ENCODE data around the gene CCDC116.
A peak's percentile ranks its signal among the peaks of the same experiment; 100 is the strongest.
"Not testable (repeated sequence)": the region's sequence is repeated elsewhere in the genome, so short reads cannot be mapped to it uniquely, and the experiment has no call there.

CCDC116 gene

GRCh38 chr22:21632237-21632895 lies at the start of gene CCDC116:
Gene CCDC116, plus strand, starts transcription at chr22:21632760. Its CDS starts 422 bp downstream, at chr22:21633182.
- DNase-seq (ENCODE audit: low read depth) = peak; percentile 37

DNA sequence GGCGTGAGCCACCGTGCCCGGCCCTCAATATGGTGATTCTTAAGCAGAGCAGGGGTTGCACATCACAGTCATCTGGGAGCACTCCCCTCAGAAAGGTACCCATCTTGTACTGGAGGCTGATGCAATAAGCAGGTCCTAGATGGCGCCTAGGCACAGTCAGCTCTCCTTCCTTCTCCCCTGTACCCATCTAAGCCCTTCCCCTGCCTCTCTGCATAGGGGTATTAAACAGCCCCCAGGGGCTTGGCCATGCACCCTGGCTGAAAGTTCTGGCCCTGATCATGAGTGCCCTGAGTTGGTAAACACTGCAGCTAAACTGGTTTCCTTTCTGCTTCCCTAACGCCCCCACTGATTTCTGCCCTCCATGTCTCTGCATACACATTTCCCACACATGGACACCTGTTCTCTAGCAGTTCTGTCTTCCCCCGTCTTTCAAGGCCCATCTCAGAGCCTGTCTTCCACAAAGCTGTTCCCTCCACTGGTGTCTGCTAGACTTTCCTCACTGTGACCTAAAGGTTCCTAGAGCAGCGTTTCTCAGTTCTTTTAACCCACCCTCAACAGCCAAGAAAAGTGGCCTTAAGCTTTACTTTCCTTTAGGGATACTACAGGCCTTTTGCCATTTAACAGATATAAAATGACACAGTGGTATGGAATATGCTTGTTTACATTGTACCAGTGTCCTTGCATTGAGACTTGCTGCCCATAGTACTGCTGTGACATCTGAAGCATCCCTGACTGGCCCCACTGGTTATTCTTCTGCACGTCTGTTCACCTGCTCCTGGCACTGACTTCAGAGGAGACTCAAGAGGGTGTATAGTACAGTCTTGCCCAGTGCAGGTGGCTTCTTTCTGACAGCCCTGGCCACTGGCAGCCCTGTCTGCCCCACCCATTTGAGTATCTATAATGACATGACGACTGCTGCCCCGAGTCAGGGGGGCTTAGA lies 49.5 kb upstream of the CCDC116 start:
- no peak for DNase-seq (ENCODE audit: low read depth)

DNA sequence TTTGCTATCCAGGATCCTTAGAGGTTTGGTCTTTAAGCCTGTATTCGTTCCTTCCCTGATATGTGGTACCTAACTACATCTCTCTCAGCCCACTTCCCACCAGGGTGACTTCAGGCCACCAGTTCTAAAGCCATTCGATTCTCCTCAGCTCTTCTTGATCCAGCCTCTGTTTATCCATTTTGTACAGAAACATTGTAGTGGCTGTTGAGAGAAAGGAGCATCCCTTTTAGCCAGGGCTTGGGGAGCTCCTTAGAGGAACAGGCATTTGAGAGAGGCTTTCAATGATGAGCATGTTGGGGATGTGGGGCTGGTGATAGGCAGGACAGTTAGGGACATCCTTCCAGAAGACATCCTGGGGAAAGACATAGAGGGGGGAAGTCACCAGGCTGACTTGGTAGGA lies 47.2 kb upstream of the CCDC116 start:
- DNase-seq (ENCODE audit: low read depth) = no peak

DNA sequence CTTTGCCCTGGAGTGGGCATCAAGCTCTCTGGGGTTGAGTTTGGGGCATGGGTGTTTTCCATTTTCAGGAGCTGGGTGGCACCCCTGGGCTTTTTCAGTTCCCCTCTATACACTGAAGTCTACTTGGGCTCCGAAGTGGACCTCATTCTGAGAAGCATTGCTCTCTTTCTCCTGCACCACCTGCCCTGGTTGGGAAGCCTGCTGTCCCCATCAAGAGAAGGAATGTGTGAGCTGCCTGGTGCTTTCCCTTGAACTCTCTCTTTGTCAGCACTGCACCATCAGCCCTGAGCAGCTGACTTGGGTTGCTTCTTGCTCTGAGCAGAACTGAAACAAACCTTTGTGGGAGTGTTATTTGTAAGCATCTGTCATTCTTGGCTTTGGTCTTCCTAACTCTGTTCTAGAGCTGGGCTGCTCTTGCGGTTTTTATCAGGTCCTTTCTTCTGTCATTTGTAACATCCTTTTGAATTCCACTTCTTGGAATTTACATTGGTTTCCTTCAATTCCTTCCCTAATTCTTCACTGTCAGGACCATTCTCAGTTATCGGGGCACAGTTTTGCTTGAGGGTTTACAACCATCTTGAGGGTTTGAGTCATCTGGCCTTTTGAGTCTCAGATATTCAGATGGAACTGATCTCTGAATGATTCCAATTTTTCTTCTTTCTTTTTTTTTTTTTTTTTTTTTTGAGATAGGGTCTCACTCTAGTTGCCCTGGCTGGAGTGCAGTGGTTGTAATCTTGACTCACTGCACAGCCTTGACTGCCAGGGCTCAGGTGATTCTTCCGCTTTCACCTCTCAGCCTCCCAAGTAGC lies 44.6 kb upstream of the CCDC116 start:
- DNase-seq (ENCODE audit: low read depth) = no peak

- DNase-seq (ENCODE audit: low read depth) = no peak
Observed at GRCh38 chr22:21589396-21589795, 43.2 kb upstream of the CCDC116 start.

- no peak for DNase-seq (ENCODE audit: low read depth)
Observed at GRCh38 chr22:21590809-21591641, 41.5 kb upstream of the CCDC116 start.

- no peak for DNase-seq (ENCODE audit: low read depth)
Observed at GRCh38 chr22:21591695-21592094, 40.9 kb upstream of the CCDC116 start.

DNA sequence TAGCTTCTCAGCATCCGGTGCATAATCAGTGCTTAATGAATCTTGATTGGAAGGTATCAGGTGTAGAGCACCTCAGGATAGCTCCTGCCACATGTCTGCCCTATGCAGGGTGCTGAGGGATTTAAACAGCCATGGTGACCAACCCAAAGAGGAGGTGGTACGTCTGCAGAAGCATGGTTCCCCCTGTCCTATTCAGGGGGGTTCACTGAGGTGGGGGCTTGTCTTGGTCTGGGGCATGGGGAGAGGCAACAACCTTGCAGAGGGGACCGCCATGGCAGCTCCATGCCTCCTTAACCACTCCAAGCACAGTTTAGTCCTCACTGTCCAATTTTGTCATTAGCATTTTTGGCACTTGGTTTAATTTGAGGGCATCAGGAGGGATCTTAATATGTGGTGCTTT lies 40.1 kb upstream of the CCDC116 start:
- no peak for DNase-seq (ENCODE audit: low read depth)

DNA sequence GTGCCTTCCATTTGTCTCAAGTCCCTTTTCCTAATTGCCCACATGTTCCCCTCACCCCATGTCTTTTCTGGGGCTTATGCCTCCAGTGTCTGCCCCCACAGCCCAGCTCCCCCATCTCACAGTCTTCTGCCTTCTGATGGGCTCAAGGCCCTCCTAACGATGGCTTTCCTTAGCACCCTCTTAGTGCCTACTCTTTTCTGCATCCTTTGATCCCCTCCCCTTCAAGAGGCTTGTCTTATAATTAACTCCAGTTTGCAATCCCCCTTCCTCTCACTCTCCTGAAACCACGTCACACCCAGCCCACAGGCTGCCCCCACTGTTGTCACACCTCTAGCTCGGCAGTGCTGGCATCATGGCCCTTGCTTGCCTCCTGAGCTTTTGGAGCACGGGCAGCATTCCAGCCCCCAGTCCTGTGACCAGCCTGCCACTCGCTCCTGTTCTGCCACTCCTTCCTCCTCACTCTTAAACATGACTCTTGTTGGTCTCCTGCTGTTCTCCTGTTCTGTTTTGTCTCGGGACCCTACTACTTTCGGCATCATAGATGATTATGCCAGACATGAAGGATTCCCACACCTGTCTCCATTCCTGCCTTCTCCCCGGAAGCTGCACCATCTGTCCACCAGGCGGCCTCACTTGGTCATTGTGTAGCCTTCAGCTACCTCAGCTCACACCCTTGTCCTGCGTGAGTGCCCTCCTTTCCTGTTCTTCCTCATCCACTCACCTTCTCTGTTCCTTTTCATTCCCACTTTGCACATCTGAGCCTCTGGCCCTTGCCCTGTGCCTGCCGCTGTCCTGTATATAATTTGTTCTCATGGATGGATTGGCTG lies 38.9 kb upstream of the CCDC116 start:
- no peak for DNase-seq (ENCODE audit: low read depth)

- no peak for DNase-seq (ENCODE audit: low read depth)
Observed at GRCh38 chr22:21594865-21595452, 37.6 kb upstream of the CCDC116 start.

DNA sequence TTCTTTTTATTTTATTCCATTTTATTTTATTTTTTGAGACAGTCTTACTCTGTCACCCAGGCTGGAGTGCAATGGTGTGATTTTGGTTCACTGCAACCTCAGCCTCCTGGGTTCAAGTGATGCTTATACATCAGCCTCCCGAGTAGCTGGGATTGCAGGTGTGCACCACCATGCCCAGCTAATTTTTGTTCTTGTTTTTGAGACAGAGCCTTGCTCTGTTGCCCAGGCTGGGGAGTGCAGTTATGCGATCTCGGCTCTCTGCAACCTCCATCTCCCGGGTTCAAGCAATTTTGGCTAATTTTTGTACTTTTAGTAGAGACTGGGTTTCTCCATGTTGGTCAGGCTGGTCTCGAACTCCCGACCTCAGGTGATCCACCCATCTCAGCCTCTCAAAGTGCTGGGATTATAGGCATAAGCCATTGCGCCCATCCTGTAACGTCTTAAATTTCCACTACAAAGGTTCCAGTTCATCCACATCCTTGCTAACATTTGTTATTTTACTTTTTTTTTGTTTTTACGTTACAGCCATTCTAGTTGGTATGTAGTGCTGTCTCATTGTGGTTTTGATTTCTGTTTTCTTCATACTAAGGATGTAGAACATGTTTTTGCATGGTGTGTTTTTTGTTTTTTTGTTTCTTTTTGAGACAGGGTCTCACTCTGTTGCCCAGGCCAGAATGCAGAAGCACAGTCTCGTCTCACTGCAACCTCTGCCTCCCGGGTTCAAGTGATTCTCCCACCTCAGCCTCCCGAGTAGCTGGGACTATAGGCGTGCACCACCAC lies 36.0 kb upstream of the CCDC116 start:
- DNase-seq (ENCODE audit: low read depth) = not testable (repeated sequence)

DNA sequence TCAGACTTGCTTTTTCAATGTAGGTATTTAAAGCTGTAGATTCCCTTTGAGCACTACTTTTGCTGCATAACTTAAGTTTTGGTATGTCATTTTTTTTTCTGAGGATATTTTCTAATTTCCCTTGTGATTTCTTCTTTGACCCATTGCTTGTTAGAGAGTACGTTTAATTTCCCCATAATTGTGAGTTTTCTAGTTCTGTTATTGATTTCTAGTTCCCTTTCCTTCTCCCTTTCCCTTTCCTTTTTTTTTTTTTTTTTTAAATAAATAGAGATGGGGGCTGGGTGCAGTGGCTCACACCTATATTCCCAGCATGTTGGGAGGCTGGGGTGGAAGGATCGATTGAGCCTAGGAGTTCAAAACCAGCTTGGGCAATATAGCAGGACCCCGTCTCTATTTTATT lies 34.3 kb upstream of the CCDC116 start:
- DNase-seq (ENCODE audit: low read depth) = no peak

DNA sequence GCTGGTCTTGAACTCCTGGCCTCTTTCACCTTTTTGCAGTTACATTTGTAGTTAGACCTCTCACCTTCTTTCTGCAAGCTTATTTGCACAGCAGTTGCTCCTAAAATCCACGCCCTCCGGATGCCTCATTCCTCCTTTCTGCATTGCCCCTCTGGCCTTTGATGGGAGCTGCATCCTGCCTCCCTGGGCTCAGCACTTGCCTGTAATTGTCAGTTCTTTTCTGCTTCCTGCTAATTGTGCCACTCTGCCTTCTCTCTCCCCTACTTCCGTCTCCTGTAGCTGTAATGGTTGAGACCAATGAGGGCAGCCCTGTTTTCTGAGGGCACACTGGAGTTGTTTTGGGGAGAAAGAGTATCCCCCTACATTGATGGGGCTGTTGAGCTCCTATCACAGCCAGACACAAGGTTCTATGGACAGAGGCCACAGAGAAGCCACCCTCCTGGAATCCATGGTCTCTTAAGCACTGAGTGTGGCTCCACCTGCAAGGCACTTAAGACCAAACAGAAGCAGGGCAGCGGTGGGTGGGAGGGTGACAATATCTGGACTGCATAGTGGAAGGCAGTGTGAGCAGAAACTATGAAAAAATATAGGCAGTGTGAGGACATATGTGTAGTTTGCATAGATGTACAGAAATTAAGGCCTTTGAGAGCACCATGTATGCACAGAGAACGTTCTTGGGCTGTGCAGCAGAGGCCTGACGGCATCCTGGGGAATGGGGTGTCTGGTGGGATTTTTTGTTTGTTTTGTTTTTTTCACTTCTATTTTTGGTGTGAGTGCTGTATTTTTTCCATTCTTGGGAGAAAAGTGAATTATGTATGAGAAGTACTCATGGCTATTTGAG lies 33.3 kb upstream of the CCDC116 start:
- no peak for DNase-seq (ENCODE audit: low read depth)

DNA sequence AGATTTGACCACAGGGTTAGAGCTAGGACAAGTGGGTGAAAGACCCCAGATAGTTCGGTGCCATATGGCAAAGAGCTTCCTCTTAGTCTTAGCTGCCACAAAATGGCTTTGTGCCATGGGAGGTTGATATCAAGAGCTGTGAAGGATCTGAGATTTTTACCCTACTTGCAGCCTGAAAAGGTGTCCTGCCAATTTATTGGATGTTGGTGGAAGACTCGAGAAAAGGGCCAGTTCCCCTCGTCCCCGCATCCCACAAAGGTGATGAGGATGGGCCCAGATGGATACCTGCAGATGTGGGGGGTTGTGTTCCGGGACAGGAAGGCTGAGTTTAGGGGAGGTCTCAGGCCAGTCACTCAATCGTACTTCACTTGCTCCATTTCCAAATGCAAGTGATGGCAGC lies 30.0 kb upstream of the CCDC116 start:
- DNase-seq (ENCODE audit: low read depth) = no peak

GRCh38 chr22:21603973-21604372 lies 28.6 kb upstream of the CCDC116 start:
- DNase-seq (ENCODE audit: low read depth) = no peak

- no peak for DNase-seq (ENCODE audit: low read depth)
Observed at GRCh38 chr22:21605887-21606564, 26.5 kb upstream of the CCDC116 start.

- no peak for DNase-seq (ENCODE audit: low read depth)
Observed at GRCh38 chr22:21606775-21607174, 25.8 kb upstream of the CCDC116 start.
